ENCODE results near the gene ELF2.

DNA sequence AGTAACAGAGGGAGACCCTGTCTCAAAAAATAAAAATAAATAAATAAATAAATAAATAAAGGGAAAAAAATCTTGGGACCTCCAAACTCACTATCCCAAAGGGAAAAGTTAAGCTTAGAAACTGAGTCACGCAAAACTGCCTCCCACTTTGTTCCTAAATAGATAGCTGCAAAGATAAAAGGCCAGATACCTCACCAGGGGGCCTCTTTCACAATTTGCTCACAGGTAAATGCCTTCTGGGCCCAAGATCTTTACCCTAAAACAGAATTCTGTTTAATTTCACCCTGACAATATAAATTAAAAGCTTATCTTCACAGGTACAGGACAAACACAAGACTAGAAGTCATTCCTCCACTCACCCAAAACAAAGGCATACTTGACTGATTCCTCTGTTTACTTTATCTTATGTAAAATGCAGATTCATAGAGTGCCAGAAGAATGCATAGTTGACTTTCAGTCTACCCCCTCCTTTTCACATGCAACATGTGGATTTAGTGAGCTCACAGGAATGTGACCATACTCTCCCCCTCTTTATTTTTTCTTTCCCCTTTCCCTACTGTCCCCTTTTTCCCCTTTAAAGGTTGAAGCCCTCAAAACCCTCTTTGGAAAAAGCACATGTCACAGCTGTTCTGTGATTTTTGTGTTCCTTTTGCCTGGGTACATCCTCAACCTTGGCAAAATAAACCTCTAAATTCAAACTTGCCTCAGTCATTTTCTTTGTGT, 23.4 kb downstream of the ELF2 start:
- TF ChIP-seq, protein P1, sequence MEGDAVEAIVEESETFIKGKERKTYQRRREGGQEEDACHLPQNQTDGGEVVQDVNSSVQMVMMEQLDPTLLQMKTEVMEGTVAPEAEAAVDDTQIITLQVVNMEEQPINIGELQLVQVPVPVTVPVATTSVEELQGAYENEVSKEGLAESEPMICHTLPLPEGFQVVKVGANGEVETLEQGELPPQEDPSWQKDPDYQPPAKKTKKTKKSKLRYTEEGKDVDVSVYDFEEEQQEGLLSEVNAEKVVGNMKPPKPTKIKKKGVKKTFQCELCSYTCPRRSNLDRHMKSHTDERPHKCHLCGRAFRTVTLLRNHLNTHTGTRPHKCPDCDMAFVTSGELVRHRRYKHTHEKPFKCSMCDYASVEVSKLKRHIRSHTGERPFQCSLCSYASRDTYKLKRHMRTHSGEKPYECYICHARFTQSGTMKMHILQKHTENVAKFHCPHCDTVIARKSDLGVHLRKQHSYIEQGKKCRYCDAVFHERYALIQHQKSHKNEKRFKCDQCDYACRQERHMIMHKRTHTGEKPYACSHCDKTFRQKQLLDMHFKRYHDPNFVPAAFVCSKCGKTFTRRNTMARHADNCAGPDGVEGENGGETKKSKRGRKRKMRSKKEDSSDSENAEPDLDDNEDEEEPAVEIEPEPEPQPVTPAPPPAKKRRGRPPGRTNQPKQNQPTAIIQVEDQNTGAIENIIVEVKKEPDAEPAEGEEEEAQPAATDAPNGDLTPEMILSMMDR (IDR thresholded peaks at IDR 0.05; ENCODE audit: low read depth, low read length) = no peak
- TF ChIP-seq POLR2A (IDR thresholded peaks at IDR 0.05; ENCODE audit: extremely low read depth, insufficient read length) = no peak
